A549 (cell line): ENCODE data around the gene ACOD1. TPM values are rescaled to one million over a fixed set of nuclear protein-coding genes. Genes with fewer than 3 reads are reported as not detected.
"Not testable (repeated sequence)": the region's sequence is repeated elsewhere in the genome, so short reads cannot be mapped to it uniquely, and the experiment has no call there.

Experiments
- ATAC-seq, 2 experiments: fragments of 200-7000 bp in 1 of 2; fragments of >200 bp in 1 of 2; cut with Nextera tagmentation in 1 of 2; cut with Tn5 transposase in 1 of 2; 3 replicates each; pipeline versions ENCODE4 v1.8.0 to v1.9.1; 2018 to 2020; ENCODE audit warnings: mild to moderate bottlenecking in 1 of 2, moderate library complexity in 1 of 2
- CTCF ChIA-PET: fragments of 300-600 bp; sonication (Branson Sonifier 250); formaldehyde crosslinking; extraction: SDS; loops from one replicate; lab custom pipeline; 2021; ENCODE audit warnings: antibody characterized with exemption, inconsistent platforms; lab: Yijun Ruan, JAX
- POLR2A ChIA-PET: fragments of 350-600 bp; formaldehyde crosslinking; extraction: SDS; loops from one replicate; lab custom pipeline; 2021; ENCODE audit warnings: antibody characterized with exemption, inconsistent platforms; lab: Yijun Ruan, JAX
- DNase-seq, 2 experiments: peaks; one replicate each; pipeline versions ENCODE4 v3.0.0 to v3.0.0-alpha.2; 2011 to 2016; ENCODE audit warnings: low read depth in 1 of 2, low spot score in 1 of 2
- FAIRE-seq: peaks from 2 replicates; lab custom pipeline; 2011; peaks lifted over from hg19 to GRCh38; lab: Jason Lieb, UNC
- H3K27ac ChIP-seq, 2 experiments: fragments of >200 bp; sonication (Bioruptor Twin); formaldehyde crosslinking; 3 replicates each; pipeline ENCODE4 v1.5.1; 2016 to 2017
- H3K4me1 ChIP-seq: fragments of >200 bp; sonication (Bioruptor Twin); formaldehyde crosslinking; 3 replicates; pipeline ENCODE4 v1.6.1; 2016
- H3K4me2 ChIP-seq: fragments of >200 bp; sonication (Bioruptor Twin); formaldehyde crosslinking; 3 replicates; pipeline ENCODE4 v1.6.1; 2016
- H3K4me3 ChIP-seq: fragments of >200 bp; sonication (Bioruptor Twin); formaldehyde crosslinking; 3 replicates; pipeline ENCODE4 v1.5.1; 2016
- H3K9me3 ChIP-seq: fragments of >200 bp; sonication (Bioruptor Twin); formaldehyde crosslinking; 3 replicates; pipeline ENCODE4 v1.6.1; 2016
- CBX2 ChIP-seq: fragments of 200-600 bp; sonication (generic); IDR thresholded peaks from 2 replicates; pipeline ENCODE4 v1.6.1; 2016; ENCODE audit warnings: low read depth, mild to moderate bottlenecking, borderline replicate concordance
- EHMT2 ChIP-seq: fragments of 200-600 bp; sonication (generic); IDR thresholded peaks from 2 replicates; pipeline ENCODE4 v1.6.1; 2016; ENCODE audit warnings: antibody characterized with exemption, low read depth, mild to moderate bottlenecking, moderate library complexity
- MAFK ChIP-seq: fragments of 450-650 bp; IDR thresholded peaks from 2 replicates; pipeline ENCODE4 v1.6.1; 2014; ENCODE audit not compliant: partially characterized antibody
- MAZ ChIP-seq: fragments of 150-350 bp; IDR thresholded peaks from 2 replicates; pipeline ENCODE4 v1.6.1; 2014; ENCODE audit warnings: antibody characterized with exemption, low read depth, low read length, borderline replicate concordance
- NR3C1 ChIP-seq: fragments of >200 bp; sonication (Bioruptor Twin); formaldehyde crosslinking; IDR thresholded peaks from 3 replicates; pipeline ENCODE4 v1.6.1; 2017
- RNF2 ChIP-seq: fragments of 200-600 bp; sonication (generic); IDR thresholded peaks from 2 replicates; pipeline ENCODE4 v1.6.1; 2016; ENCODE audit warnings: low read depth, mild to moderate bottlenecking, antibody characterized with exemption, moderate library complexity, borderline replicate concordance
- SREBF2 ChIP-seq: fragments of 450-650 bp; IDR thresholded peaks from 2 replicates; pipeline ENCODE4 v1.6.1; 2014; ENCODE audit warnings: mild to moderate bottlenecking, moderate library complexity
- TP53 ChIP-seq: fragments of 250-450 bp; sonication (Bioruptor Pico); IDR thresholded peaks from 2 replicates; pipeline ENCODE4 v1.5.0; 2021; ENCODE audit warnings: mild to moderate bottlenecking, moderate library complexity
- WGBS: methylation state at CpG from one replicate; pipeline ENCODE4 v1.1.6; 2017; ENCODE audit errors: missing lambda C conversion rate; 5-methylcytosine and 5-hydroxymethylcytosine counted together
- polyA plus RNA-seq, 4 experiments: library from polyadenylated mRNA; depleted of rRNA in 3 of 4; stranded (reverse); fragments of >200 nt; fragmentation: RNase III in 1 of 4; extraction: RNeasy Plus Mini Kit Qiagen cat#74134 plus additional on column Dnase treatment in 1 of 4; gene quantifications; 2 replicates in 3 of 4; 3 replicates in 1 of 4; pipeline ENCODE4 v1.2.3, GENCODE V29; 2011 to 2017
- TF ChIP-seq, protein P1 (sequence below): fragments of 150-350 bp; IDR thresholded peaks from 2 replicates; pipeline ENCODE4 v1.6.1; 2014; ENCODE audit warnings: low read depth, mild to moderate bottlenecking, low read length
- TF ChIP-seq, protein P2 (sequence below): fragments of 250-450 bp; sonication (Bioruptor Pico); IDR thresholded peaks from 2 replicates; pipeline ENCODE4 v1.5.0; 2021; ENCODE audit warnings: mild to moderate bottlenecking, moderate library complexity, borderline replicate concordance
- TF ChIP-seq, protein P3 (sequence below): fragments of 200-600 bp; sonication (generic); IDR thresholded peaks from 2 replicates; pipeline ENCODE4 v1.6.1; 2016; ENCODE audit warnings: antibody characterized with exemption, mild to moderate bottlenecking, moderate library complexity

ACOD1 gene
- polyA plus RNA-seq, 2 of the 4 experiments (the other 2 are of a cell fraction): not detected

DNA sequence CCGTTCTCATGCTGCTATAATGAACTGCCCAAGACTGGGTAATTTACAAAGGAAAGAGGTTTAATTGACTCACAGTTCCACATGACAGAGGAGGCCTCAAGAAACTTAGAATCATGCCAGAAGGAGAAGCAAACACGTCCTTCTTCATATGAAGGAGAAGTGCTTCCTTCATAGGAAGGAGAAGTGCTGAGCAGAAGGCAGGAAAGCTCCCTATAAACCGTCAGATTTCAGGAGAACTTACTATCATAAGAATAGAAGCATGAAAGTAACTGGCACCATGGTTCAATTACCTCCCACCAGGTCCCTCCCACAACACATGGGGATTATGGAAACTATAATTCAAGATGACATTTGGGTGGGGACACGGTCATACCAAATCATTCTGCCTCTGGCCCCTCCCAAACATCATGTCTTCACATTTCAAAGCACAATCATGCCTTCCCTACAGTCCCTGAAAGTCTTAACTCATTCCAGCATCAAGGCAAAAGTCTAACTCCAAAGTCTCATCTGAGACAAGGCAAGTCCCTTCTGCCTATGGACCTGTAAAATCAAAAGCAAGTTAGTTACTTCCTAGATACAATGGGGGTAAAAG, 10.6 kb downstream of the ACOD1 start:
- H3K4me2 ChIP-seq: no peak overlapping the region
- POLR2A ChIA-PET: no interaction called here
- H3K9me3 ChIP-seq: peaks cover 6% of the 10 kb centered on the region; the same call in 1 of the 3 replicates
- WGBS: 3% methylated on average over 4 of the region's 4 CpGs
- no peak for ATAC-seq
- H3K27ac ChIP-seq: no peak overlapping the region
- TF ChIP-seq, protein P1, sequence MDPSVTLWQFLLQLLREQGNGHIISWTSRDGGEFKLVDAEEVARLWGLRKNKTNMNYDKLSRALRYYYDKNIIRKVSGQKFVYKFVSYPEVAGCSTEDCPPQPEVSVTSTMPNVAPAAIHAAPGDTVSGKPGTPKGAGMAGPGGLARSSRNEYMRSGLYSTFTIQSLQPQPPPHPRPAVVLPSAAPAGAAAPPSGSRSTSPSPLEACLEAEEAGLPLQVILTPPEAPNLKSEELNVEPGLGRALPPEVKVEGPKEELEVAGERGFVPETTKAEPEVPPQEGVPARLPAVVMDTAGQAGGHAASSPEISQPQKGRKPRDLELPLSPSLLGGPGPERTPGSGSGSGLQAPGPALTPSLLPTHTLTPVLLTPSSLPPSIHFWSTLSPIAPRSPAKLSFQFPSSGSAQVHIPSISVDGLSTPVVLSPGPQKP: no peak
- TF ChIP-seq SREBF2: no peak
- TF ChIP-seq, protein P2, sequence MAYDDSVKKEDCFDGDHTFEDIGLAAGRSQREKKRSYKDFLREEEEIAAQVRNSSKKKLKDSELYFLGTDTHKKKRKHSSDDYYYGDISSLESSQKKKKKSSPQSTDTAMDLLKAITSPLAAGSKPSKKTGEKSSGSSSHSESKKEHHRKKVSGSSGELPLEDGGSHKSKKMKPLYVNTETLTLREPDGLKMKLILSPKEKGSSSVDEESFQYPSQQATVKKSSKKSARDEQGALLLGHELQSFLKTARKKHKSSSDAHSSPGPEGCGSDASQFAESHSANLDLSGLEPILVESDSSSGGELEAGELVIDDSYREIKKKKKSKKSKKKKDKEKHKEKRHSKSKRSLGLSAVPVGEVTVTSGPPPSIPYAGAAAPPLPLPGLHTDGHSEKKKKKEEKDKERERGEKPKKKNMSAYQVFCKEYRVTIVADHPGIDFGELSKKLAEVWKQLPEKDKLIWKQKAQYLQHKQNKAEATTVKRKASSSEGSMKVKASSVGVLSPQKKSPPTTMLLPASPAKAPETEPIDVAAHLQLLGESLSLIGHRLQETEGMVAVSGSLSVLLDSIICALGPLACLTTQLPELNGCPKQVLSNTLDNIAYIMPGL (CRISPR knock-in tag): no peak
- TF ChIP-seq TP53 (CRISPR knock-in tag): no peak
- TF ChIP-seq, protein P3, sequence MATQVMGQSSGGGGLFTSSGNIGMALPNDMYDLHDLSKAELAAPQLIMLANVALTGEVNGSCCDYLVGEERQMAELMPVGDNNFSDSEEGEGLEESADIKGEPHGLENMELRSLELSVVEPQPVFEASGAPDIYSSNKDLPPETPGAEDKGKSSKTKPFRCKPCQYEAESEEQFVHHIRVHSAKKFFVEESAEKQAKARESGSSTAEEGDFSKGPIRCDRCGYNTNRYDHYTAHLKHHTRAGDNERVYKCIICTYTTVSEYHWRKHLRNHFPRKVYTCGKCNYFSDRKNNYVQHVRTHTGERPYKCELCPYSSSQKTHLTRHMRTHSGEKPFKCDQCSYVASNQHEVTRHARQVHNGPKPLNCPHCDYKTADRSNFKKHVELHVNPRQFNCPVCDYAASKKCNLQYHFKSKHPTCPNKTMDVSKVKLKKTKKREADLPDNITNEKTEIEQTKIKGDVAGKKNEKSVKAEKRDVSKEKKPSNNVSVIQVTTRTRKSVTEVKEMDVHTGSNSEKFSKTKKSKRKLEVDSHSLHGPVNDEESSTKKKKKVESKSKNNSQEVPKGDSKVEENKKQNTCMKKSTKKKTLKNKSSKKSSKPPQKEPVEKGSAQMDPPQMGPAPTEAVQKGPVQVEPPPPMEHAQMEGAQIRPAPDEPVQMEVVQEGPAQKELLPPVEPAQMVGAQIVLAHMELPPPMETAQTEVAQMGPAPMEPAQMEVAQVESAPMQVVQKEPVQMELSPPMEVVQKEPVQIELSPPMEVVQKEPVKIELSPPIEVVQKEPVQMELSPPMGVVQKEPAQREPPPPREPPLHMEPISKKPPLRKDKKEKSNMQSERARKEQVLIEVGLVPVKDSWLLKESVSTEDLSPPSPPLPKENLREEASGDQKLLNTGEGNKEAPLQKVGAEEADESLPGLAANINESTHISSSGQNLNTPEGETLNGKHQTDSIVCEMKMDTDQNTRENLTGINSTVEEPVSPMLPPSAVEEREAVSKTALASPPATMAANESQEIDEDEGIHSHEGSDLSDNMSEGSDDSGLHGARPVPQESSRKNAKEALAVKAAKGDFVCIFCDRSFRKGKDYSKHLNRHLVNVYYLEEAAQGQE: no peak
- TF ChIP-seq RNF2: no peak
- no peak for TF ChIP-seq MAZ
- no peak for TF ChIP-seq EHMT2
- TF ChIP-seq CBX2: no peak
- TF ChIP-seq, all 56 proteins: peak for 0
- CTCF ChIA-PET: no interaction called here
- Histone ChIP-seq H3K4me3 (no peak overlapping the region), H3K4me1 (no peaks in the 10 kb centered on the region)
- FAIRE-seq (no peak), DNase-seq (no peak)

DNA sequence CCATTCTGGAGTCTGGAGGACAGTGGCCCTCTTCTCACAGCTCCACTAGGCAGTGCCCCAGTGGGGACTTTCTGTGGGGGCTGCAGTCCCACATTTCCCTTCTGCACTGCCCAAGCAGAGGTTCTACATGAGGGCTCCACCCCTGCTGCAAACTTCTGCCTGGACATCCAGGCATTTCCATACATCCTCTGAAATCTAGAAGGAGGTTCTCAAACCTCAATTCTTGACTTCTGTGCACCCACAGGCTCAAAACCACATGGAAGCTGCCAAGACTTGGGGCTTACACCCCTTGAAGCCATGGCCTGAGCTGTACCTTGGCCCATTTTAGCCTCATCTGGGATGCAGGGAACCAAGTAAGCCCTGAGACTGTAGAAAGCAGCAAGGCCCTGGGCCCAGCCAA, 11.4 kb downstream of the ACOD1 start:
- H3K27ac ChIP-seq, H3K4me2 ChIP-seq, POLR2A ChIA-PET, H3K4me3 ChIP-seq, DNase-seq, H3K4me1 ChIP-seq, FAIRE-seq, ATAC-seq, H3K9me3 ChIP-seq: not testable (repeated sequence)
- CTCF ChIA-PET: interaction anchor here (0.6 kb wide), 1 partner anchor 1285 kb away, joined by 3 read pairs; no protein-coding TSS in a partner anchor

DNA sequence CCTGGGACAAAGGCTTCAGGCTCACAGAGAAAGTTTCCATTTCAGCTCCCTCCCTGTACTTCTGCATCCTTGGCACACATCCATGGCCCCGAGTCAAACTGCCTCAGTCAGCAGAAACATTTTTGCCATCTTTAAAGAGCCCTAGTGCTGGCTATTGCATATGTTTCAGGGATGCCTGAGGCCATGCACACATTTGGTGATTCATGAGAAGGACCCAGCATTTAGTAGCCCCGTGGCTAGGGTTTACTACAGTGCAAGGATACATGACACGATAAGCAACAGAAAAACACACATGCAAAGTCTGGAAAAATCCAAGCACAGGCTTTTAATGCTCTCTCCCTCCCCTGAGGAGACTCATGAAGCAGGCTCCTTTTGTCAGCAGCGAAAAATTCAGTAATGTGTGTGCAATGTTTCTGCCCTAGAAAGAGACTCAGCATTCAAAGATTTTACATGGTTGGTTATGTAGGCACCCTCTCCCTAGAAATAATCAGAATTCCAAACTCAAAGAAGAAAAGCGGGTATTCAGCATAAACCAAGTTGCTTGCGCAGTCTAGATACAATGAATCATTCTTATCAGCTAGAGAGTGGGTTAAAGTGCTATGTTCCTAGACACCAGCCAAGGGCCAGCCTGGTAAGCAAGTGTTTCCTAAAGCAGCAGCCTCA, 17.6 kb downstream of the ACOD1 start:
- DNase-seq (no peak), ATAC-seq (peak; percentile 30 to 41; a peak in 2 of 6 replicates)
- POLR2A ChIA-PET: no interaction called here

More for the DNA sequence above, 17.6 kb downstream of the ACOD1 start:
- TF ChIP-seq NR3C1: no peak
- TF ChIP-seq, protein P1: no peak
- peak; percentile 73 for TF ChIP-seq MAFK
- 30% methylated on average over 6 of the region's 6 CpGs for WGBS
- no peak overlapping the region for H3K4me2 ChIP-seq
- H3K9me3 ChIP-seq: 0 out of 3 replicates have a peak, but pooled peaks cover 2% of the 10 kb centered on the region
- no peak overlapping the region for H3K27ac ChIP-seq
- CTCF ChIA-PET: no interaction called here
- H3K4me1 ChIP-seq: no peaks in the 10 kb centered on the region
- no peak overlapping the region for H3K4me3 ChIP-seq
- FAIRE-seq: no peak
